ENCODE data around the gene BHLHE40. TPM values are rescaled to one million over a fixed set of nuclear protein-coding genes. Genes with fewer than 3 reads are reported as not detected.

BHLHE40 gene
- polyA plus RNA-seq, 1 donor, result 25.1 TPM

- DNase-seq, result no peak
These were observed 20.4 kb downstream of the BHLHE40 start for GRCh38 chr3:4999531-5000184.

DNA sequence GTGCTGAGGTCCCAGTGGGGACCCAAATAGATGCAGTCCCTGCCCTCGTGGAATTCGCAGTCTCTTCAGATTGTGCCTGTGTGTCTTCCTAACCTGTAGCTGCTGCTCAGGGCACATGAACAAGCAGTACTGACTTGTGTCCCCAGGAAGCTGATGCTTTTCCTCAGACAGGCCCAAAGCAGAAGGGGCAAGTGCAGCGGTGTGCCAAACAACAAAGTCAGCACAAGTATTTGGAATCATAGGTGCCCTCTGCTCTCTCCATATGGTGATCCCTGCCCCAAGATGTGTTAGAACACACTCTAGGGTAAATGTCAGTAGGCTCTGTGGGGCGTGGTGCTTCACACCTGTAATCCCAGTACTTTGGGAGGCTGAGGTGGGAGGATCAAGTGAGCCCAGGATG, 21.9 kb downstream of the BHLHE40 start:
- no peak for DNase-seq

GRCh38 chr3:5001805-5002173, 22.6 kb downstream of the BHLHE40 start:
- DNase-seq, result no peak

- DNase-seq, result no peak
These were observed 23.1 kb downstream of the BHLHE40 start for GRCh38 chr3:5002174-5002870.

- DNase-seq, result no peak
These were observed 23.6 kb downstream of the BHLHE40 start for GRCh38 chr3:5002871-5003247.

DNA sequence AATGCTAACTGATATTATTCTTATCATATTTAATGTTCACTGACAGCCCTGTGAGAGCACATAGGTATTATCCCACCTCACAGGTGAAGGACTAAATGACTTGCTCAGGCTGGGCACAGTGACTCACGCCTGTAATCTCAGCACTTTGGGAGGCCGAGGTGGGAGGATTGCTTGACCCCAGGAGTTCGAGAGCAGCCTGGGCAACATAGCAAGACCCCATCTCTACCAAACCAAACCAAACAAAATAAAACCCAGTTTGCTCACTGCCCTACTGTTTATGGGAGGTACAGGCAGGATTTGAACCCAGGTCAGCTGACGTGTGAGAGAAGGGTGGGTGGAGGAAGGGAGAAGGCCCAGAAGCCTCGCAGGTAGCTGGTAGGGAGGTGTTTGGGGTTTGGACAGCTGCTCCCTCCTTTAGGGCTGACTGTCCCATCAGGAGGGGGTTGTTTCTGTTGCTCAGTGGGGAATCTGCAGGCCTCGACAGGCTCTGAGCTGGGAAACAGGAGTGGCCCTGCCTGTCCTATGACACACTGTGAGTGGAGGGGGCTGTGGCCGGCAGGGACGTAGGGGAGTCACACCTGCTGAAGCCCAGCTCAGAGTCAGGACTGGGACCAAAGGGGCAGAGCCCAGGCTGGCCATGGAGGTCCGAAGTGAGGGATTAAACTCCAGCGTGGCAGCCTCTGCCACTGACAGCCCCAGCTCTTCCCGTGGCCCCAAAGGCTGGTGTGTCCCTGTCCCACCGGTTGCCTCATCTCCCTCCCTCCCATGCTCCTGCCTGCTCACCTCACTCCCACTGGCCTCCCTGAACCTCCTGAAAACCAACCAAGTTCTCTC, 25.3 kb downstream of the BHLHE40 start:
- no peak for DNase-seq

- no peak for DNase-seq
These were observed 26.1 kb downstream of the BHLHE40 start for GRCh38 chr3:5005367-5005766.

- DNase-seq, result no peak
These were observed 27.5 kb downstream of the BHLHE40 start for GRCh38 chr3:5006755-5007202.

DNA sequence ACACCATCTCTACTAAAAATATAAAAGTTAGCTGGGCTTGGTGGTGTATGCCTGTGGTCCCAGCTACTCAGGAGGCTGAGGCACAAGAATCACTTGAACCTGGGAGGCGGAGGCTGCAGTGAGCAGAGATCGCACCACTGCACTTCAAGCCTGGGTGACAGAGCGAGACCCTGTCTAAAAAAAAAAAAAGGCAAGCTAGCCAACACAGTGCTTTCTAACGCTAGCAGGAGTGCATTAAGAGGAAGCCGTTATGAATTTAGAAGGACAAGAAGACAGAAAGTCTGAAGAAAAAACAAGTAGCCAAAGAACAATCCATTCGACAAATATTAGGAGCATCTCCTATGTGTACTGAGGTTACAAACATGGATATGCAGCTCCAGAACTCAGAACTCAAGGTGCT, 28.6 kb downstream of the BHLHE40 start:
- no peak for DNase-seq

- no peak for DNase-seq
These were observed 30.4 kb downstream of the BHLHE40 start for GRCh38 chr3:5009506-5010109.

DNA sequence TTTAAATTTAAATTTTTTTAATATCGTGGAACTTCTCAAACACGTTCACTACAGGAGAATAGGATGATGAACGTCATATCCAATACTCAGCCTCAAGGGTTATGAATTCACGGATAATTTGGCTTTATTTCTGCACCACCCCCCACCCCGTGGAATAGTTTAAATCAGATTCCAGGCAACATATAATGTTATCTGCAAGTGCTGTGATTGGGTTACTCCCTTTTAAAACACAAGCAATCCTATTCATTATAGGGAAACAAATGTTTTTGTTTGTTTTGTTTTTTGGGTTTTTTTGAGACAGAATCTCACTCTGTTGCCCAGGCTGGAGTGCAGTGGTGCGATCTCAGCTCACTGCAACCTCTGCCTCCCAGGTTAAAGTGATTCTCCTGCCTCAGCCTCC, 30.9 kb downstream of the BHLHE40 start:
- no peak for DNase-seq

DNA sequence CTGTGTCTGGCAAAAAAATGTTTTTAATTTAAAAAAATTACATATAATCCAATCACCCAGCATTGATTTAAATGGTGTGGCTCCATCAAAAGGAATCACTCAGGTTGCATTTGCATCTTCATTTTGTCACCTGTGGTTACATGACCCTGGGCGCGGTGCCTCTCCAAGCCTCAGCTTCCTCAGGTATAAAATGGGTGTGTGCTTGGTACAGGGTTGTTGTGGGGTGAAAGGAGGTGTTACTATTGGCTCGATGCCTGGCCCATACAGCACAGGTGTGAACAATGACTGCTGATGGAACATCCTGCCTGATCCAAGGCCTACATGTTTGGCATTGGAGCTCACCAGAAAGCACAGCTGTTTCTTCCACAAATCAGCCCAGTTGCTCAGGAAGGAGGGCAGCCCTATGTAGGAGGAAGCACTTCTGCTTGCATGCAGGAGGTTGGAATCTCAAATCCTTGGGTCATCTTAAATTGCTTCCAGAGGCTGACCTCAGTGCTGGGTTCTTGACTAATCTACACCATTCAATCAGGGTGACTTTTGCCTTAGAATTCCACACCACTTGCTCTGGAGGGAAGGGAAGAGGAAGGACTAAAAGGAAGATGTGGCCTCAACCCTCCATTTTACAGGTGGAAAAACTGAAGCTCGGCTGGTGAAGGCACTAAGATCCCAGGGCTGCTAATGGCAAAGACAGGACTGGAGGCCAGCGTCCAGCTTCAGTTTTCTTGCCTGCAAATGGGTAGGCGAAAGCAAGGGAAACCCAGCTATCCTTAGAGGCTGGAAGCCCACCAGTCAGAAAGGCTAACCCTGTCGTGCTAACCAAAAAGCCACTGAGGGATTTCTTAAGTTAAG, 31.7 kb downstream of the BHLHE40 start:
- DNase-seq, result no peak

GRCh38 chr3:5011555-5012256, 32.5 kb downstream of the BHLHE40 start:
- DNase-seq, result no peak

- DNase-seq, result no peak
These were observed 33.1 kb downstream of the BHLHE40 start for GRCh38 chr3:5012367-5012766.

GRCh38 chr3:5013021-5013906, 34.0 kb downstream of the BHLHE40 start:
- DNase-seq, result no peak

GRCh38 chr3:5014391-5014790, 35.2 kb downstream of the BHLHE40 start:
- DNase-seq, result no peak

- DNase-seq, result no peak
These were observed 35.8 kb downstream of the BHLHE40 start for GRCh38 chr3:5015056-5015455.

DNA sequence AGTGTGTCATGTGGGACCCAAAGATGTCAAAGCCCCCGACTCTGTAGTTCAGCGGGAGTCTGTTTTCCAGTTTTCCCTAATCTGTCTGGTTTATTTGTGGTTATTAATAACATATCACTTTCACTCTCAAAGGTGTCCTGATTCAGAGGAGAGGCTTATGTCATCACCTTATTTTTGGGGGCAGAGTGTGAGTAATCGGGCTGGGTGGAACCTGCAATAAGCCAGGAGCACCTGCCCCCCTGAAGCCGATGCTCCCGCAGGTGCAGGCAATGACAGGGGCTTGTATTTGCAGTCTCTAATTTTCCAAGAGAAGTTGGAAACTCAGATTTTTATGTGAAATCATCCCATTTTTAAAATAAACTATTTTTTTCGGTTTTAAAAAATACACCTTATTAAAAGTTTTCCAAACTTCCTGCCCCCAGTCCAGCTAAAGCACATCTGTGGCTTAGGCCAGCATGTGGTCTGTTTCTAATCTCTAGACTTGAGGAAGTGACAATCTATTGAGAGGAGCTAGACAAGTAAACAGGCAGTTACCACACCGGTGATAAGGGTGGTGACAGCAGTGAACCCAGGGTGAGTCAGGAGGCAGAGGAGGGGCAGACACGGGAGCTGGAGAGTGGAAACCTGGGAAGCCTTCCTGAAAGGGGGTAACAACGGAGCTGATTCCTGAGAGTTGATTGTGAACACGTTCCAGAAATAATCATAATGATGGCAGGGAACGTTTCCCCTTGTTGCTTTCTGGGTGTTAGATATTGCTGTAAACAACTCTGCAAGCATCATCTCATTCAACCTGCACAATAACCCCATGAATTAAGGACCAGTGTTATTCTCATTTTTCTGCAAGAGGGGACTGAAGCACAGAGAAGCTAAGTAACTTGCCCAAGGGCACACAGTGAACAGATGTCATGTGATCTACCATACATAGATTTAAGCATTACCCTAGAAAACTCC, 37.2 kb downstream of the BHLHE40 start:
- DNase-seq, result no peak

Data from left kidney (tissue), 2 donors.